HG02588 (cell line): ENCODE measurements around the gene SCN4B.

Experiments used
- ATAC-seq: cut with Tn5 transposase; IDR thresholded peaks from one replicate; pipeline ENCODE4 v1.9.1; 2021; ENCODE audit warnings: mild to moderate bottlenecking, moderate library complexity; ENCODE audit not compliant: unreplicated experiment

Gene SCN4B

GRCh38 chr11:118102721-118103261, 49.8 kb downstream of the SCN4B start:
- no peak for ATAC-seq

GRCh38 chr11:118100691-118101232, 51.9 kb downstream of the SCN4B start:
- ATAC-seq: no peak

- no peak for ATAC-seq
Measured at GRCh38 chr11:118099838-118100556, 52.6 kb downstream of the SCN4B start.

GRCh38 chr11:118098996-118099837, 53.4 kb downstream of the SCN4B start:
- no peak for ATAC-seq

GRCh38 chr11:118095967-118096367, 56.7 kb downstream of the SCN4B start:
- ATAC-seq: no peak

- ATAC-seq: no peak
Measured at GRCh38 chr11:118095493-118095892, 57.1 kb downstream of the SCN4B start.

GRCh38 chr11:118092907-118093571, 59.6 kb downstream of the SCN4B start:
- no peak for ATAC-seq

- no peak for ATAC-seq
Measured at GRCh38 chr11:118091690-118092089, 60.9 kb downstream of the SCN4B start.

GRCh38 chr11:118090545-118091162, 62.0 kb downstream of the SCN4B start:
- no peak for ATAC-seq

GRCh38 chr11:118088531-118088930, 64.1 kb downstream of the SCN4B start:
- ATAC-seq: no peak

GRCh38 chr11:118087931-118088330, 64.7 kb downstream of the SCN4B start:
- no peak for ATAC-seq

GRCh38 chr11:118086913-118087768, 65.5 kb downstream of the SCN4B start, which contains the start of gene SMIM35:
Gene SMIM35 (minus strand): TSS chr11:118086963. CDS start chr11:118086757, 206 bp downstream.
- no peak for ATAC-seq

- no peak for ATAC-seq
Measured at GRCh38 chr11:118084656-118085055, 68.0 kb downstream of the SCN4B start.

GRCh38 chr11:118084247-118084646, 68.4 kb downstream of the SCN4B start:
- no peak for ATAC-seq
